Stimulated activated CD8-positive, alpha-beta memory T cell treated with anti-CD3 and anti-CD28 coated beads, Interleukin-7, amount 100 ng/mL, for 4 hours (primary cell): Measurements from ENCODE around the gene CPLX3.

Experiments used
- DNase-seq, 2 donors: peaks; one replicate each; pipeline ENCODE4 v3.0.0-alpha.2; 2020; ENCODE audit warnings: low read depth in 2 of 2

The CPLX3 gene

GRCh38 chr15:74788042-74788682, 38.3 kb upstream of the CPLX3 start:
- no peak for DNase-seq

GRCh38 chr15:74788683-74789151, 37.7 kb upstream of the CPLX3 start:
- no peak for DNase-seq

DNA sequence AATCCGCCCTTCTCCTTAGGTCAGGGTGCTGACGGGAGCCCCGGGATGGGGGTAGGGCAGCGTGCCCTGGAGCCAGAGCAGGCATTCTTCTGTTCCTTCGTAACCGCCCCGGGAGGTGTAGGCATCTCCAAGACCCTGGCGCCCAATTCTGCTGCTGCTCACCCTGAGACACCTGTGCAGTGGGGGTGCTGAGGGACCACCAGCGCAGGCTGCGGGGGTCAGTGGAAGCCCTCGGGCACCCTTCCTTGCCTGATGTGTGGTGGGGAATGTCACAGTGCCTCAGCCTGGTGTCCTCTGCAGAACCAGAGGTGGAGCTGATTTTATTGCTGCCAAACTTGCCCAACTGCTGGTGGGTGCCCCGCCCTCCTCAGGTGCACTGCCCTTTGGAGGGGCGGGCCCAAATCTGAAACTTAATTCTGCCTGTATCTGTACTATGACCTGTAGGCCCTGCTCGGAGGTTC, 37.2 kb upstream of the CPLX3 start:
- DNase-seq, result no peak

DNA sequence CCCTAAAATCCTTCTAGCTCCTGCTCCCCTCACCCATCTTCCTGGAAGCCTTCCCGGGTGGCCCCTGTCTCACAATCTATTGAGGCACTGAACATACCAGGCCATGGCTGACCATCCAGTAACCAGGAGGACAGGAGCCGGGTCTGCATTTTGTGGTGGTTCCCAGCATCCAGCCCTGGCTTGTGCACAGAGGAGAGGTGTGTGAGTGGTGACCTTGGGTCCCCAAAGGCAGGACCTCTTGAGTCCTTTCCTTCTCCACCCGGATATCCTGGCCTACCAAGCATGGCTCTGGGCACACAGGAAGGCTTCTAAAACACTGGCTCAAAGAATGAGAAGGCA, 36.7 kb upstream of the CPLX3 start:
- no peak for DNase-seq

GRCh38 chr15:74790080-74790916, 36.1 kb upstream of the CPLX3 start:
- peak in 1 of 2 donors; percentile 45 for DNase-seq

DNA sequence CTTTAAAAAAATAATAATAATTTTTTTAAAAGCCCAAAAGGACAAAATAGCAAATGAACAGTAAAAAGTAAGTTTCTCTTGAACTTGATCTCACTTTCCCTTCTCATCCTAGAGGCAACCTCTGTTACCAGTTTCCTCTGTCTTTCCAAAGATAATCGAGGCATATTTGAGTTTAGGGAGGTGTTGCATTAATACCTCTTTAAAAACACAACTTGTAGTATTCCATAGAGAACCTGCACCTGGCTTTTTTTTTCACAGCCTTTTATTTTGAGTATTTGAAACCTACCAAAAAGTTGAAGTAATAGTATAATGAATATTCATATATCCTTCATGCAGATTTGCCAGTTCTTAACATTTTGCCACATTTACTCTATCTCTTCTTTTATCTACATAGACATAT, 35.4 kb upstream of the CPLX3 start:
- no peak for DNase-seq

GRCh38 chr15:74791667-74792066, 34.8 kb upstream of the CPLX3 start:
- DNase-seq, result no peak

GRCh38 chr15:74792227-74793016, 34.0 kb upstream of the CPLX3 start:
- DNase-seq, result no peak

- peak; percentile 54 to 57 for DNase-seq
Observed at GRCh38 chr15:74793135-74794028, 33.0 kb upstream of the CPLX3 start.

- DNase-seq, result no peak
Observed at GRCh38 chr15:74794248-74794969, 32.0 kb upstream of the CPLX3 start.

DNA sequence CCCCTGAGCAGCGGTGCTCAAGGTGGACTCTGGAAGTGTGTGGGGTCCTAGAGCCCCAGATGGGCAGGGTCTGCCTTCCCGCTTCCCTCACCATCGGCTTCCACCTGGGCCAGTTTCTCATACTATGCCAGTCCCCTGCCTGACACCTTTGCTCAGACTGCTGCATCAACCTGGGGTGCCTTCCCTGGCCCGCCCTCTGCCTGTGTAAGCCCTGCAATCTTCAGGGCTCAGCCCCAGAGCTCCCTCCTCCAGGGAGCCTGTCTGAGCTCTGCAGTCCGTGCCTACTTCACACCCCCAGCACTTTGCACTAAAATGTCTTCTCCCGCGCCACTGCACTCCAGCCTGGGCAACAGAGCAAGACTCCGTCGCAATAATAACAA, 31.5 kb upstream of the CPLX3 start:
- DNase-seq, result no peak

- DNase-seq, result no peak
Observed at GRCh38 chr15:74795966-74796625, 30.3 kb upstream of the CPLX3 start.

GRCh38 chr15:74798388-74799254, 27.8 kb upstream of the CPLX3 start:
- DNase-seq, result no peak

- no peak for DNase-seq
Observed at GRCh38 chr15:74799255-74799855, 27.1 kb upstream of the CPLX3 start.

GRCh38 chr15:74799856-74800558, 26.4 kb upstream of the CPLX3 start:
- peak; percentile 72 to 74 for DNase-seq

- no peak for DNase-seq
Observed at GRCh38 chr15:74800559-74801094, 25.8 kb upstream of the CPLX3 start.

DNA sequence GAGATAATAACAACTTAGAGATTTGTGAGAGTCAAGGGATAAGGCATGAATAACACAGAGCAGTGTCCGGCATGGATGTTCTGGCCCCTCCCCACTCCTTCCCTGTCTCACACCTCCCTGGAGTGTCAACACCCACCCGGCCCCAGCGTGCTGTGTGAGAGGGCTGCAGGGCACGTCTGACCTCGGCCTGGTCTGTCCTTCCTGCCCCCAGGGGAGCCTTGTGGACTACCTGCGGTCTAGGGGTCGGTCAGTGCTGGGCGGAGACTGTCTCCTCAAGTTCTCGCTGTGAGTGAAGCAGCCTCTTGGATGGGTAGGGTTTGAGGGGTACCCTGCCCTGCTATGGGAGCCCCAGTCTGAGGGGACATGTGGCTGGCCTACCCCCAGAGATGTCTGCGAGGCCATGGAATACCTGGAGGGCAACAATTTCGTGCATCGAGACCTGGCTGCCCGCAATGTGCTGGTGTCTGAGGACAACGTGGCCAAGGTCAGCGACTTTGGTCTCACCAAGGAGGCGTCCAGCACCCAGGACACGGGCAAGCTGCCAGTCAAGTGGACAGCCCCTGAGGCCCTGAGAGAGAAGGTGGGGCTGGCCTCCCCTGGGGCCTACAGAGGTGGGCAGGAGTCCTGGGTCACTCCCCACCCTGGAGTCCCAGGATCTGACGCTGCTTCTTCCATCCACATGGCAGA, 25.0 kb upstream of the CPLX3 start:
- DNase-seq, result no peak
